Measurements from ENCODE around the gene DDAH1. TPM values are rescaled to one million over a fixed set of nuclear protein-coding genes. Genes with fewer than 3 reads are reported as not detected.

Gene DDAH1
- total RNA-seq, 2 experiments from 2014 or later = 0.09 to 0.11 TPM

GRCh38 chr1:85433096-85433495, 31.9 kb downstream of the DDAH1 start:
- Mint-ChIP-seq H3K4me3 (no peak overlapping the region), H3K36me3 (ENCODE audit: low read depth) (no peaks in the 10 kb centered on the region), H3K4me1 (no peaks in the 10 kb centered on the region), H3K27ac (no peak overlapping the region), H3K27me3 (peaks cover 14% of the 10 kb centered on the region), H3K9me3 (ENCODE audit: low read depth) (peaks cover under 1% of the 10 kb centered on the region)
- intact Hi-C loops (cut with DNase I, micrococcal nuclease) = no loop called here
- CTCF ChIA-PET = no interaction called here
- POLR2A ChIA-PET = no interaction called here
- ATAC-seq (no peak), DNase-seq (no peak)

GRCh38 chr1:85428471-85429089, 36.4 kb downstream of the DDAH1 start:
- intact Hi-C loops (cut with DNase I, micrococcal nuclease) = no loop called here
- POLR2A ChIA-PET = no interaction called here
- CTCF ChIA-PET = no interaction called here
- peaks cover 11% of the 10 kb centered on the region for H3K27me3 Mint-ChIP-seq
- H3K4me3 Mint-ChIP-seq = no peak overlapping the region
- H3K9me3 Mint-ChIP-seq (ENCODE audit: low read depth) = peaks cover 2% of the 10 kb centered on the region
- DNase-seq (no peak), ATAC-seq (no peak)
- no peaks in the 10 kb centered on the region for H3K36me3 Mint-ChIP-seq (ENCODE audit: low read depth)
- H3K4me1 Mint-ChIP-seq = no peaks in the 10 kb centered on the region
- H3K27ac Mint-ChIP-seq = no peak overlapping the region

GRCh38 chr1:85427849-85428248, 37.1 kb downstream of the DDAH1 start:
- ATAC-seq (no peak), DNase-seq (no peak)
- ChIA-PET POLR2A (no interaction called here), CTCF (interaction anchor here (0.5 to 0.6 kb wide), 2 partner anchors 13 to 41 kb away, joined by 3 to 6 read pairs; no protein-coding TSS in a partner anchor)
- Mint-ChIP-seq H3K9me3 (ENCODE audit: low read depth) (peaks cover 2% of the 10 kb centered on the region), H3K4me1 (no peaks in the 10 kb centered on the region), H3K4me3 (no peak overlapping the region), H3K36me3 (ENCODE audit: low read depth) (no peaks in the 10 kb centered on the region), H3K27me3 (peaks cover 11% of the 10 kb centered on the region), H3K27ac (no peak overlapping the region)
- intact Hi-C loops (cut with DNase I, micrococcal nuclease) = no loop called here

GRCh38 chr1:85427331-85427730, 37.6 kb downstream of the DDAH1 start:
- ChIA-PET POLR2A (no interaction called here), CTCF (interaction anchor here (0.5 to 0.6 kb wide), 2 partner anchors 13 to 41 kb away, joined by 3 to 6 read pairs; no protein-coding TSS in a partner anchor)
- peaks cover 2% of the 10 kb centered on the region for H3K9me3 Mint-ChIP-seq (ENCODE audit: low read depth)

GRCh38 chr1:85421179-85421578, 43.8 kb downstream of the DDAH1 start:
- POLR2A ChIA-PET = no interaction called here
- H3K4me1 Mint-ChIP-seq = no peaks in the 10 kb centered on the region
- intact Hi-C loops (cut with DNase I, micrococcal nuclease) = no loop called here
- no peak for DNase-seq
- CTCF ChIA-PET = interaction anchor here (0.7 kb wide), 1 partner anchor 18 kb away, joined by 3 read pairs; no protein-coding TSS in a partner anchor
- H3K4me3 Mint-ChIP-seq = no peak overlapping the region
- H3K27me3 Mint-ChIP-seq = peaks cover 6% of the 10 kb centered on the region
- no peaks in the 10 kb centered on the region for H3K36me3 Mint-ChIP-seq (ENCODE audit: low read depth)
- ATAC-seq = no peak
- H3K9me3 Mint-ChIP-seq (ENCODE audit: low read depth) = no peaks in the 10 kb centered on the region
- H3K27ac Mint-ChIP-seq = no peak overlapping the region

More at GRCh38 chr1:85427331-85427730, 37.6 kb downstream of the DDAH1 start:
- intact Hi-C loops (cut with DNase I, micrococcal nuclease) = no loop called here
- Mint-ChIP-seq H3K4me3 (no peak overlapping the region), H3K36me3 (ENCODE audit: low read depth) (no peaks in the 10 kb centered on the region), H3K27ac (no peak overlapping the region), H3K4me1 (no peaks in the 10 kb centered on the region), H3K27me3 (peaks cover 13% of the 10 kb centered on the region)
- no peak for ATAC-seq
- DNase-seq = no peak

GRCh38 chr1:85420199-85420598, 44.8 kb downstream of the DDAH1 start:
- H3K4me1 Mint-ChIP-seq = no peaks in the 10 kb centered on the region
- no peak overlapping the region for H3K27ac Mint-ChIP-seq
- H3K36me3 Mint-ChIP-seq (ENCODE audit: low read depth) = no peaks in the 10 kb centered on the region
- H3K27me3 Mint-ChIP-seq = peaks cover 4% of the 10 kb centered on the region
- no peaks in the 10 kb centered on the region for H3K9me3 Mint-ChIP-seq (ENCODE audit: low read depth)
- intact Hi-C loops (cut with DNase I, micrococcal nuclease) = no loop called here
- CTCF ChIA-PET = no interaction called here
- DNase-seq = no peak
- POLR2A ChIA-PET = no interaction called here
- no peak overlapping the region for H3K4me3 Mint-ChIP-seq
- no peak for ATAC-seq

- Mint-ChIP-seq H3K4me3 (no peak overlapping the region), H3K27ac (no peak overlapping the region), H3K27me3 (peaks cover 6% of the 10 kb centered on the region), H3K36me3 (ENCODE audit: low read depth) (no peaks in the 10 kb centered on the region), H3K4me1 (no peaks in the 10 kb centered on the region), H3K9me3 (ENCODE audit: low read depth) (no peaks in the 10 kb centered on the region)
- ChIA-PET POLR2A (no interaction called here), CTCF (interaction anchor here (1.1 kb wide), 1 partner anchor 32 kb away, joined by 3 read pairs; no protein-coding TSS in a partner anchor)
- no peak for DNase-seq
- intact Hi-C loops (cut with DNase I, micrococcal nuclease) = no loop called here
- no peak for ATAC-seq
Measured at GRCh38 chr1:85417876-85418275, 47.1 kb downstream of the DDAH1 start.

- Mint-ChIP-seq H3K4me1 (no peaks in the 10 kb centered on the region), H3K27me3 (peaks cover 4% of the 10 kb centered on the region), H3K27ac (no peak overlapping the region), H3K4me3 (no peak overlapping the region), H3K9me3 (ENCODE audit: low read depth) (no peaks in the 10 kb centered on the region), H3K36me3 (ENCODE audit: low read depth) (no peaks in the 10 kb centered on the region)
- CTCF ChIA-PET = no interaction called here
- ATAC-seq (no peak), DNase-seq (no peak)
- POLR2A ChIA-PET = no interaction called here
- intact Hi-C loops (cut with DNase I, micrococcal nuclease) = no loop called here
Measured at GRCh38 chr1:85417017-85417416, 47.9 kb downstream of the DDAH1 start.

- ATAC-seq (no peak), DNase-seq (no peak)
- ChIA-PET CTCF (no interaction called here), POLR2A (no interaction called here)
- Mint-ChIP-seq H3K36me3 (ENCODE audit: low read depth) (no peaks in the 10 kb centered on the region), H3K27me3 (peaks cover 4% of the 10 kb centered on the region), H3K4me1 (no peaks in the 10 kb centered on the region), H3K27ac (no peak overlapping the region), H3K4me3 (no peak overlapping the region), H3K9me3 (ENCODE audit: low read depth) (no peaks in the 10 kb centered on the region)
- intact Hi-C loops (cut with DNase I, micrococcal nuclease) = no loop called here
Measured at GRCh38 chr1:85413169-85413568, 51.8 kb downstream of the DDAH1 start.

GRCh38 chr1:85411567-85412305, 53.2 kb downstream of the DDAH1 start:
- Mint-ChIP-seq H3K36me3 (ENCODE audit: low read depth) (no peaks in the 10 kb centered on the region), H3K27me3 (peaks cover 2% of the 10 kb centered on the region), H3K9me3 (ENCODE audit: low read depth) (no peaks in the 10 kb centered on the region), H3K4me3 (no peak overlapping the region), H3K27ac (no peak overlapping the region), H3K4me1 (no peaks in the 10 kb centered on the region)
- ChIA-PET CTCF (interaction anchor here (1.2 kb wide), 1 partner anchor 26 kb away, joined by 3 read pairs; no protein-coding TSS in a partner anchor), POLR2A (no interaction called here)
- no peak for DNase-seq
- ATAC-seq = no peak
- intact Hi-C loops (cut with DNase I, micrococcal nuclease) = no loop called here

GRCh38 chr1:85409516-85409915, 55.4 kb downstream of the DDAH1 start:
- H3K4me1 Mint-ChIP-seq = no peaks in the 10 kb centered on the region
- CTCF ChIA-PET = no interaction called here
- POLR2A ChIA-PET = no interaction called here
- no peak for ATAC-seq
- H3K27ac Mint-ChIP-seq = no peak overlapping the region
- no peak overlapping the region for H3K4me3 Mint-ChIP-seq
- no peak for DNase-seq
- intact Hi-C loops (cut with DNase I, micrococcal nuclease) = no loop called here
- H3K36me3 Mint-ChIP-seq (ENCODE audit: low read depth) = no peaks in the 10 kb centered on the region
- H3K9me3 Mint-ChIP-seq (ENCODE audit: low read depth) = no peaks in the 10 kb centered on the region
- H3K27me3 Mint-ChIP-seq = peaks cover under 1% of the 10 kb centered on the region

GRCh38 chr1:85407746-85408377, 57.1 kb downstream of the DDAH1 start:
- no peaks in the 10 kb centered on the region for H3K4me1 Mint-ChIP-seq
- DNase-seq (no peak), ATAC-seq (no peak)
- POLR2A ChIA-PET = no interaction called here
- CTCF ChIA-PET = no interaction called here
- intact Hi-C loops (cut with DNase I, micrococcal nuclease) = no loop called here
- no peaks in the 10 kb centered on the region for H3K9me3 Mint-ChIP-seq (ENCODE audit: low read depth)
- H3K27me3 Mint-ChIP-seq = no peaks in the 10 kb centered on the region
- H3K27ac Mint-ChIP-seq = no peak overlapping the region
- no peaks in the 10 kb centered on the region for H3K36me3 Mint-ChIP-seq (ENCODE audit: low read depth)
- no peak overlapping the region for H3K4me3 Mint-ChIP-seq
